Glomerular endothelial cell (primary cell): ENCODE results near the gene RPL15. TPM values are rescaled to one million over a fixed set of nuclear protein-coding genes. Genes with fewer than 3 reads are reported as not detected.

Source experiments
- DNase-seq: peaks from one replicate; pipeline ENCODE4 v3.0.0-alpha.2; 2011; ENCODE audit warnings: low read depth, low spot score; ENCODE audit errors: extremely low read depth
- total RNA-seq: library from RNA; depleted of rRNA; stranded (reverse); fragments of >200 nt; gene quantifications from 2 replicates; pipeline ENCODE4 v1.2.3, GENCODE V29; 2015

Gene RPL15
- total RNA-seq, 1 donor from 2014 or later, result 2,079 TPM

- DNase-seq, result no peak
Observed at GRCh38 chr3:23926736-23927135, 9.8 kb downstream of the RPL15 start.

- DNase-seq, result no peak
Observed at GRCh38 chr3:23928524-23928923, 11.6 kb downstream of the RPL15 start.

GRCh38 chr3:23931597-23931996, 14.7 kb downstream of the RPL15 start:
- no peak for DNase-seq

GRCh38 chr3:23932571-23932970, 15.6 kb downstream of the RPL15 start:
- DNase-seq, result no peak

- no peak for DNase-seq
Observed at GRCh38 chr3:23934253-23934652, 17.3 kb downstream of the RPL15 start.

GRCh38 chr3:23937296-23937695, 20.4 kb downstream of the RPL15 start:
- DNase-seq, result no peak

- no peak for DNase-seq
Observed at GRCh38 chr3:23938688-23939087, 21.8 kb downstream of the RPL15 start.

- no peak for DNase-seq
Observed at GRCh38 chr3:23940775-23941174, 23.8 kb downstream of the RPL15 start.

GRCh38 chr3:23941440-23941839, 24.5 kb downstream of the RPL15 start:
- no peak for DNase-seq

GRCh38 chr3:23942546-23942945, 25.6 kb downstream of the RPL15 start:
- no peak for DNase-seq

- no peak for DNase-seq
Observed at GRCh38 chr3:23944007-23944783, 27.3 kb downstream of the RPL15 start.

GRCh38 chr3:23944861-23945662, 28.1 kb downstream of the RPL15 start, which contains the start of gene NR1D2:
Gene NR1D2, plus strand, starts transcription at chr3:23945286. Its CDS starts 293 bp downstream, at chr3:23945579.
- DNase-seq, result no peak

GRCh38 chr3:23945663-23945912, 28.7 kb downstream of the RPL15 start:
- DNase-seq, result no peak

- no peak for DNase-seq
Observed at GRCh38 chr3:23945913-23946687, 29.2 kb downstream of the RPL15 start.

GRCh38 chr3:23948761-23949160, 31.8 kb downstream of the RPL15 start:
- no peak for DNase-seq

- no peak for DNase-seq
Observed at GRCh38 chr3:23949784-23950183, 32.9 kb downstream of the RPL15 start.

- DNase-seq, result no peak
Observed at GRCh38 chr3:23950293-23950692, 33.4 kb downstream of the RPL15 start.

- no peak for DNase-seq
Observed at GRCh38 chr3:23952646-23953045, 35.7 kb downstream of the RPL15 start.

- DNase-seq, result no peak
Observed at GRCh38 chr3:23953523-23953922, 36.6 kb downstream of the RPL15 start.

GRCh38 chr3:23954144-23954543, 37.2 kb downstream of the RPL15 start:
- DNase-seq, result no peak

GRCh38 chr3:23956701-23957100, 39.8 kb downstream of the RPL15 start:
- no peak for DNase-seq
